Measurements from ENCODE around the gene DLGAP1. TPM values are rescaled to one million over a fixed set of nuclear protein-coding genes. Genes with fewer than 3 reads are reported as not detected.

The DLGAP1 gene
- total and polyA plus RNA-seq, 10 donors, result 0.11 to 6.0 (median 2.1) TPM

DNA sequence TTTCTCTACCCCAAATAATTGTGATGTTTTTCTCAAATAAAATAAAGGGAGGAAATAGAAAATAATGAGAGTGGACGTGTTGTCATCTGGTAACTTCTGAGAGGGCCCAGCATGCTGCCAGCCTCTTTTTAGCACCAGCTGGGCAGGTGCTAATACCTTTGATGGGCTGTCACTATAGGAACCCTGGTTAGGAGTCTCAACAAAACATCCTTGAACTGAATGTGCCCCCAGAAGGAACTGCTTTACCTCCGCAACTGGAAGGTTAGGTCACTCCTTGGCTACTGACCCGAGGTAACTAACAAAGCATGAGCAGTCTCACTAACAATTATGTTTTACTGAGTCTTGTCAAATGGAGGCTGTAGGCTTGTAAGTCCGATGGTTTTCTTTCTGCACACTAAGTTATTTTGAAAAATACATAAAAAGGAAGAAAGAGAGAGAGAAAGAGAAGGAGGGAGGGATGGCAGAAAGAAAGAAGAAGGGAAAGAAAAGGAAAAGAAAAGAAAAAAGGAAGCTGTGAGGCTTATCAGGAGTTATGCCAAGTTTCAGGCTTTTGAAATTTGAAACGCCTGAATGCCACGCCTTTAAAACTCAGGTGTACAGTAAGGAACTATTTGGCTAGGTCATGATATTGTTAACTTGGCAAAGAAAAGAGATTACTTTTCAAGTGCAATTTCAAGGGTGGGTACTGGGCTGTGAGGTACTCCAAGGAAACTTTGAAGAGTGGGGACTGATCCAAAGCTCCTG lies 914.1 kb downstream of the DLGAP1 start:
- intact Hi-C loops (cut with DNase I; ENCODE audit: low total_unique reads), result no loop called here
- H3K27me3 ChIP-seq (replicated peaks in 1 of 7), result no peaks in the 10 kb centered on the region
- no peak for DNase-seq
- H3K4me3 ChIP-seq, result no peak overlapping the region
- WGBS, 5 donors, result 79 to 82% (median 79%) methylated on average over 6 of the region's 6 CpGs
- TF ChIP-seq POLR2AphosphoS5 (IDR thresholded peaks at IDR 0.05) (no peak), POLR2A (IDR thresholded peaks at IDR 0.05) (no peak), CTCF (IDR thresholded peaks at IDR 0.05 in 8 of 11, conservative IDR thresholded peaks at IDR 0.05 in 3 of 11) (no peak)
- no peaks in the 10 kb centered on the region for H3K36me3 ChIP-seq
- no peak overlapping the region for H3K27ac ChIP-seq
- no peaks in the 10 kb centered on the region for H3K9me3 ChIP-seq
- no peaks in the 10 kb centered on the region for H3K4me1 ChIP-seq

DNA sequence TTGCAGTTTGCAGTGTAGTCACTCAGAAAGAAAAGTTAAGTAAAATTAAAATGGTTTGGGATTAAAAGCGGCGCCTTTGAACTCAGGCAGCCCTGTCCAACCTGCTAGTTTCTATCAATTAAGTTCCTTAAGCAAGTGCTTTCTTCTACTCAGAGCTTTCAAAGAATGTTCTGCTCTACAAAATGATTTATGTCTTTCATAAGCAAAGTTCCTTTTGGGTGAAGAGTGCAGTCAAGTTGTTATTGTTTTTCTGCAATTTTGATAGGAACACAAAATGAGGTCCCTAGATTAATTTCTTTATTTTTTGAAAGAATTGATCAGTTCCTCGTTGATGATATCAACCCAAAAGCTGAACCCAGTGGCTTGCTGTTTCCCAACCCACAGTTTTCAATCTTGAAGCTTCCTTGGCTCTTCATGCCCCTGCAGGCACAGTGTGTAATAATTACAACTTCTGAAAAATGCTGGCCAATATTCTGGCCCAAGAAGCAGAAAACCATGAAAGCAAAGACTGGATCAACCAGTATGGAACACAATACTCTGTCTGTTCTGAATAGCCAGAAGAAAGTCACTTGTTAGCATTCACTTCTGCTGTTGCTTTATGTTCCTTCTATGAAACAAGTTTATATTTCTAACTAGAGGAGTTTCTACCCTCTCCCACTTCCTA lies 916.0 kb downstream of the DLGAP1 start:
- H3K36me3 ChIP-seq, result no peaks in the 10 kb centered on the region

GRCh38 chr18:3538456-3538855 lies 916.7 kb downstream of the DLGAP1 start:
- Histone ChIP-seq H3K9me3 (no peaks in the 10 kb centered on the region), H3K27ac (no peak overlapping the region), H3K4me3 (no peak overlapping the region), H3K4me1 (no peaks in the 10 kb centered on the region), H3K36me3 (no peaks in the 10 kb centered on the region), H3K27me3 (replicated peaks in 1 of 7) (no peaks in the 10 kb centered on the region)
- DNase-seq, result no peak
- TF ChIP-seq POLR2A (IDR thresholded peaks at IDR 0.05) (no peak), CTCF (IDR thresholded peaks at IDR 0.05 in 8 of 11, conservative IDR thresholded peaks at IDR 0.05 in 3 of 11) (no peak), POLR2AphosphoS5 (IDR thresholded peaks at IDR 0.05) (no peak)
- intact Hi-C loops (cut with DNase I; ENCODE audit: low total_unique reads), result no loop called here
- WGBS, 5 donors, result 78 to 84% (median 83%) methylated on average over 3 of the region's 3 CpGs

More for the DNA sequence above, 916.0 kb downstream of the DLGAP1 start:
- DNase-seq, result no peak
- TF ChIP-seq CTCF (IDR thresholded peaks at IDR 0.05 in 8 of 11, conservative IDR thresholded peaks at IDR 0.05 in 3 of 11) (no peak), POLR2A (IDR thresholded peaks at IDR 0.05) (no peak), POLR2AphosphoS5 (IDR thresholded peaks at IDR 0.05) (no peak)
- 71 to 91% (median 90%) methylated on average over 3 of the region's 3 CpGs for WGBS, 5 donors
- Histone ChIP-seq H3K4me1 (no peaks in the 10 kb centered on the region), H3K27ac (no peak overlapping the region), H3K27me3 (replicated peaks in 1 of 7) (no peaks in the 10 kb centered on the region), H3K9me3 (no peaks in the 10 kb centered on the region), H3K4me3 (no peak overlapping the region)
- intact Hi-C loops (cut with DNase I; ENCODE audit: low total_unique reads), result no loop called here

GRCh38 chr18:3530807-3531206 lies 924.3 kb downstream of the DLGAP1 start:
- no peaks in the 10 kb centered on the region for H3K27me3 ChIP-seq (replicated peaks in 1 of 7)
- H3K4me1 ChIP-seq, result peaks cover 0 to 13% (median 9%) of the 10 kb centered on the region in 6 donors
- H3K9me3 ChIP-seq, result no peaks in the 10 kb centered on the region
- TF ChIP-seq POLR2AphosphoS5 (IDR thresholded peaks at IDR 0.05) (no peak), CTCF (IDR thresholded peaks at IDR 0.05 in 8 of 11, conservative IDR thresholded peaks at IDR 0.05 in 3 of 11) (no peak), POLR2A (IDR thresholded peaks at IDR 0.05) (no peak)
- 87 to 94% (median 94%) methylated on average over 5 of the region's 5 CpGs for WGBS, 5 donors
- intact Hi-C loops (cut with DNase I; ENCODE audit: low total_unique reads), result no loop called here
- H3K36me3 ChIP-seq, result no peaks in the 10 kb centered on the region
- H3K27ac ChIP-seq, result no peak overlapping the region
- H3K4me3 ChIP-seq, result no peak overlapping the region
- no peak for DNase-seq

Data from spleen (tissue), 11 donors.